Measurements from ENCODE around the gene FOXP4. TPM values are rescaled to one million over a fixed set of nuclear protein-coding genes. Genes with fewer than 3 reads are reported as not detected.
A peak's percentile ranks its signal among the peaks of the same experiment; 100 is the strongest.

The FOXP4 gene
- total RNA-seq, 1 donor from 2014 or later = 29.9 TPM

- H3K27ac ChIP-seq = no peak overlapping the region
- TF ChIP-seq CTCF (IDR thresholded peaks at IDR 0.05) = no peak
- ATAC-seq (peak; percentile 54), DNase-seq (no peak)
- no peaks in the 10 kb centered on the region for H3K36me3 ChIP-seq
- peaks cover 5% of the 10 kb centered on the region for H3K27me3 ChIP-seq
- no peaks in the 10 kb centered on the region for H3K9me3 ChIP-seq
- H3K4me3 ChIP-seq = no peak overlapping the region
- peaks cover 3% of the 10 kb centered on the region for H3K4me1 ChIP-seq
- intact Hi-C loops (cut with DNase I) = no loop called here
Observed at GRCh38 chr6:41518118-41518517, 28.1 kb upstream of the FOXP4 start.

GRCh38 chr6:41519305-41519744 lies 26.9 kb upstream of the FOXP4 start:
- Histone ChIP-seq H3K36me3 (no peaks in the 10 kb centered on the region), H3K4me3 (no peak overlapping the region)
- peak; percentile 14 for ATAC-seq

DNA sequence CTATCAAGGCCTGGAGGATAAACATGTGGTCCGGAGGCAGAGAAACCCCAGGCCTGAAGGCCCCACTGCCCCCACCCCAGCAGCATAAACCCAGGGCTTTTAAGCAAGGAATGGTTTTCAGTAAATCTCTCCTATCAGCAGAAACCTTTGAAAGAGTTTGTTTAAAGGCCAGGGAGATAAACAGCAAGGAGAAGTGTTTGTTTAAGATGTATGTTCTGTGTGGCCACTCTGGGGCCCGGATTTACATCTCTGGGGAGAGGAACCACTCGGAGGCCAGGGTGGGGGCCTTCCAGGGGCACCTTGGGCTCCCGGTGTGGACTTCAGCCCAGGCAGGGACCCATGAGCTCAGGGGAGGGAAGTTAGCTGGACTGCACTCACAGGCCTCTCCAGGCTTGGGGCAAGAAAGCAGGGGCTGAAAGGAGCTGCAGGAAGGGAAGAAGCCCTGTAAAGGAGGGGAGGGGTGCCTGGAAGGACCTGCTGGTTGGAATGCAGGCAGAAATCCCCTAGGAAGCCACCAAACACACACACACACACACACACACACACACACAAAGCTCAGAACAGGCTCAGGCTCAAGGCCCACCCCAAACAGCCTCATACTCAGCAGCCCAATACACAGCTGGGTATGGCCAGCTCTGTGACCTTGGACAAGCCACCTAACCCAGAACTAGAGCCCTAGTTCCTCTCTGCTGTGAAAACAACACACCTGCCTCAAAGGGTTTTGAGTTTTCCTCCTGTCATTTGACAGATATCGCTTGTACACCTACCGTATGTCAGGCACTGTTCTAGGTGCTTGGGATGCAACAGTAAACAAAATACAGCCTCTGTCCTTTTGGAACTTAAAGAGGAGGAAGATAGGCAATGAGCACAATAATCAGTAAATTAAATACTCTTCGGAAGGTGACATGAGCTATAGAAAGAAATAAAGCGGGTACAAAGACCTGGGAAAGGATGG lies 26.2 kb upstream of the FOXP4 start:
- Histone ChIP-seq H3K27me3 (peaks cover 14% of the 10 kb centered on the region), H3K9me3 (no peaks in the 10 kb centered on the region), H3K4me1 (peaks cover 3% of the 10 kb centered on the region), H3K4me3 (no peak overlapping the region), H3K27ac (peak overlapping the region; percentile 2), H3K36me3 (no peaks in the 10 kb centered on the region)
- intact Hi-C loops (cut with DNase I) = no loop called here
- ATAC-seq (peak; percentile 39), DNase-seq (no peak)
- no peak for TF ChIP-seq CTCF (IDR thresholded peaks at IDR 0.05)

More at GRCh38 chr6:41519305-41519744, 26.9 kb upstream of the FOXP4 start:
- Histone ChIP-seq H3K4me1 (peaks cover 3% of the 10 kb centered on the region), H3K9me3 (no peaks in the 10 kb centered on the region), H3K27ac (peak overlapping the region; percentile 2), H3K27me3 (peaks cover 14% of the 10 kb centered on the region)
- TF ChIP-seq CTCF (IDR thresholded peaks at IDR 0.05) = no peak
- intact Hi-C loops (cut with DNase I) = no loop called here
- no peak for DNase-seq

DNA sequence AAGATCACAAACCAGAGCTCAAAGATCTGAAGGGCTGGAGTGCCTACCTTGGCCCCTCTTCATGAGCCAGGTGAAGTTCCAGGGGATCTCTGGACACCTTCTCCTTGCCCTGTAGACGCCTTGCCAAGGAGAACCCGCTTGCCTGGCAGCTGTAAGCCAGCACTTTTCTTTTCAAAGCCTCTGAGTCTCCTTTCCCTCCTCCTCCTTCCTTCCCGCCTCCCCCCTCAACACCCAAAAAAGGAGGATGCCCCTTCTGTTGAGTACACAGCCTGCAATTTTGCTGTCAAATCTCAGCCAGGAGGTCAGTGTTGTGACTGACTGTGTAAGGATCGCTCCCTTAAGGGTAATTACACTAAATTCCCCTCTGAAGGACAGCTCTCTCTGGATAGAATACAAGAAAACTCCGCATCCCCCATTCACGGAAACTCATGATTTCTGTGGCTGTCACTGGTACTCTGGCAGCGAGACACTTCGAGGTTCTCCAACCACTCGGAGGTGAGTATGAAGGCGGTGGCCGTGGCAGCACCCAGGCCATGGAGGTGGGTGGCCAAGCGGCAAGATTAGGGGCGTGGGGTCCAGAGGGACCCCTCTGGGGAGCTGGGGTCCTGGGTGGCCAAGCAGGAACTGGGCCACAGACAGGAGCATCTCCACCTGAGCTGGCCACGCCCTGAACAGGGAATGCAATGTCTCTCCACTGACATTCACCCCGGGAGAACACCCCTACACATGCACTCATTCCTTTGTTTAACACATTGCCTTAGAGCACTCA lies 23.2 kb upstream of the FOXP4 start:
- Histone ChIP-seq H3K4me1 (peaks cover 4% of the 10 kb centered on the region), H3K9me3 (no peaks in the 10 kb centered on the region), H3K4me3 (no peak overlapping the region), H3K27ac (no peak overlapping the region), H3K36me3 (no peaks in the 10 kb centered on the region), H3K27me3 (peaks cover 14% of the 10 kb centered on the region)
- intact Hi-C loops (cut with DNase I) = no loop called here
- no peak for TF ChIP-seq CTCF (IDR thresholded peaks at IDR 0.05)
- DNase-seq (no peak), ATAC-seq (no peak)

DNA sequence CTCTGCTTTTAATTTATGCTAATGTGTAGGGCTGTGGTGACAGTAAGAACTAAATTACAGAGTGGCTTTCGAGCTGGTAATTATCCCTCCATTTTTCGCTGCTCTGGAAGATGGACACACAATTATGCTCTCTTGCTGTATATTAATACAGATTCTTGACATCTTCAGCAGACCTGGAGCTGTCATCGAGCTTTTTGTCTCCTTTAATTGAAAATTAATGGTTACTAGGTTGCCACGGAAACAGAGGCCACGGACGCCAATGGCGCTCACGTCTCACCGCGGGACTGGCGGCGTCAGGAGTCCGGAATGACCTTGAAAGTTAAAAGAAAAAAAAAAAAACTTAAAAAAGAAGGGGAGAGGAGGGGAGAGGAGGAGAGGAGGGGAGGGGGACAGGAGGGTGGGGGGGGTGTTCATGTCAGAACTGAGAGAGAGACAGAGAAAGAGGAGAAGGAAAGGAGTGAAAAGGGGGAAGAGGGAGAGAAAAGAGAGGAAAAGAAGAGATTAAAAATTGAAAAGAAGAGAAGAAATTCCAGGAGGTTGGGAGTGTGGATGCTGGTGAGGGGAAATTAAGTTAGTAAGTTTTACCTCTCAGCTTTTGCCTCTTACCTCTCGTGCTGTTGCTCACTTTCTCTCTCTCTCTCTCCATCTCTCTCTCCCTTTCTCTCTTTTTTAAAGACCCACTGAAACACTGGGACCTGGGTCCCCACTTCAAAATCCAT lies 22.1 kb upstream of the FOXP4 start:
- TF ChIP-seq CTCF (IDR thresholded peaks at IDR 0.05) = no peak
- Histone ChIP-seq H3K9me3 (no peaks in the 10 kb centered on the region), H3K27ac (no peak overlapping the region), H3K4me3 (no peak overlapping the region), H3K27me3 (peaks cover 23% of the 10 kb centered on the region), H3K36me3 (no peaks in the 10 kb centered on the region), H3K4me1 (peaks cover 8% of the 10 kb centered on the region)
- ATAC-seq = no peak
- DNase-seq = no peak
- intact Hi-C loops (cut with DNase I) = no loop called here
